Endothelial cell (in vitro differentiated cells): ENCODE data around the gene USP2. TPM values are rescaled to one million over a fixed set of nuclear protein-coding genes. Genes with fewer than 3 reads are reported as not detected.

Experiments
- DNase-seq: peaks from one replicate; pipeline ENCODE4 v3.0.0; 2021; ENCODE audit warnings: low spot score
- H3K27ac Mint-ChIP-seq: one replicate; pipeline ENCODE4 v1.8.0; 2021; ENCODE audit warnings: mixed read lengths, inconsistent platforms; ENCODE audit not compliant: unreplicated experiment
- H3K27me3 Mint-ChIP-seq: one replicate; pipeline ENCODE4 v1.8.0; 2021; ENCODE audit warnings: mild to moderate bottlenecking, moderate library complexity, mixed read lengths, inconsistent platforms; ENCODE audit not compliant: unreplicated experiment
- H3K36me3 Mint-ChIP-seq: one replicate; pipeline ENCODE4 v1.8.0; 2021; ENCODE audit warnings: mild to moderate bottlenecking, low read depth, mixed read lengths, inconsistent platforms; ENCODE audit not compliant: unreplicated experiment
- H3K4me1 Mint-ChIP-seq: one replicate; pipeline ENCODE4 v1.8.0; 2021; ENCODE audit warnings: mild to moderate bottlenecking, mixed read lengths, inconsistent platforms; ENCODE audit not compliant: unreplicated experiment
- H3K4me3 Mint-ChIP-seq: one replicate; pipeline ENCODE4 v1.8.0; 2021; ENCODE audit warnings: mild to moderate bottlenecking, mixed read lengths, inconsistent platforms; ENCODE audit not compliant: unreplicated experiment
- H3K9me3 Mint-ChIP-seq: one replicate; pipeline ENCODE4 v1.8.0; 2021; ENCODE audit warnings: mixed read lengths, inconsistent platforms; ENCODE audit not compliant: unreplicated experiment
- CTCF ChIP-seq: fragments of 200-600 bp; sonication (generic); IDR thresholded peaks from one replicate; pipeline ENCODE4 v1.5.0; 2021; ENCODE audit warnings: antibody characterized with exemption; ENCODE audit not compliant: unreplicated experiment
- total RNA-seq: library from RNA; stranded (reverse); fragmentation: NEBNext Ultra II Directional; extraction: Animal tissue kit (Norgen Biotek cat#: 25700); gene quantifications from one replicate; pipeline ENCODE4 v1.2.1, GENCODE V29; 2021; ENCODE audit not compliant: unreplicated experiment

Gene USP2
- total RNA-seq, 1 donor from 2014 or later = 1.5 TPM

DNA sequence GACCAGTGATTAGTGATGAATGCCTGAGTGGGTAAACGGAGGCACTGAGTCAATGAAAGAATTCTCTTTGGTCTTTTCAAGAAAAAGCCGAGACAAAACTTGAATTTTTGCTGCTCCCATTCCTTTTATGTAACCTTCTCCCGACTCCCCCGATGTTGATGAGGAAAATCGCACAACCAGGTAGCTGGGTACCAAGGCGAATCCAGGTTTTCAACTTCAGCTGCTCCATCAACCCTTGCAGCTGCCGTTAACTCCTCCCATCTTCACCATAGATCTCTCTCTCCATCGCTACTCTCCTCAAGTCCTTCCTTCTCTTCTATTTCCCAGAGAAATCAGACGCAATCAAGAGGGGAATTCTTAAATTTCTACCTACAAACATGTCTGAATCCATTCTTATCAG is 611 bp upstream of the USP2 start:
- no peak for DNase-seq
- no peaks in the 10 kb centered on the region for H3K36me3 Mint-ChIP-seq
- no peak for TF ChIP-seq CTCF
- no peak overlapping the region for H3K4me3 Mint-ChIP-seq
- peaks cover 11% of the 10 kb centered on the region for H3K4me1 Mint-ChIP-seq
- H3K9me3 Mint-ChIP-seq = no peaks in the 10 kb centered on the region
- no peak overlapping the region for H3K27ac Mint-ChIP-seq
- peaks cover 3% of the 10 kb centered on the region for H3K27me3 Mint-ChIP-seq

DNA sequence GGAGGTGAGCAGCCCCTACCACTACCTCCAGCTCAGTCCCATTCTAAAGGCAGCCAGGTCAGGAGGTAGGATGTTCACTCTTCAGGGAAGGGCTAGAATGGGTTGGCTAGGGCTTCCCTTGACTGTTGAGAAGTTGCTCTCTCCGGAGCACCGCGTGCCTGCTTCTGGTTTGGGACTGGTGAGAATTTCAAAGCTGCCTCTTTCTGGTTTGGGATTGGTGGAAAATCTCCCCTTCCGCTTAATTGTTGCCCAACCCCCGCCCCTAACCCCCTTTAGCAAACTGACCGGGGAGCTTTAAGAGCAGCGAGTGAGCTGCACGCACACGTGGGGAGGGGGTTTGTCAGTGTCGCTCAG is 686 bp downstream of the USP2 start:
- H3K9me3 Mint-ChIP-seq = no peaks in the 10 kb centered on the region
- H3K27ac Mint-ChIP-seq = peak overlapping the region; percentile 20
- DNase-seq = no peak
- peaks cover 3% of the 10 kb centered on the region for H3K27me3 Mint-ChIP-seq
- peaks cover 15% of the 10 kb centered on the region for H3K4me1 Mint-ChIP-seq
- no peaks in the 10 kb centered on the region for H3K36me3 Mint-ChIP-seq
- TF ChIP-seq CTCF = no peak
- H3K4me3 Mint-ChIP-seq = no peak overlapping the region

DNA sequence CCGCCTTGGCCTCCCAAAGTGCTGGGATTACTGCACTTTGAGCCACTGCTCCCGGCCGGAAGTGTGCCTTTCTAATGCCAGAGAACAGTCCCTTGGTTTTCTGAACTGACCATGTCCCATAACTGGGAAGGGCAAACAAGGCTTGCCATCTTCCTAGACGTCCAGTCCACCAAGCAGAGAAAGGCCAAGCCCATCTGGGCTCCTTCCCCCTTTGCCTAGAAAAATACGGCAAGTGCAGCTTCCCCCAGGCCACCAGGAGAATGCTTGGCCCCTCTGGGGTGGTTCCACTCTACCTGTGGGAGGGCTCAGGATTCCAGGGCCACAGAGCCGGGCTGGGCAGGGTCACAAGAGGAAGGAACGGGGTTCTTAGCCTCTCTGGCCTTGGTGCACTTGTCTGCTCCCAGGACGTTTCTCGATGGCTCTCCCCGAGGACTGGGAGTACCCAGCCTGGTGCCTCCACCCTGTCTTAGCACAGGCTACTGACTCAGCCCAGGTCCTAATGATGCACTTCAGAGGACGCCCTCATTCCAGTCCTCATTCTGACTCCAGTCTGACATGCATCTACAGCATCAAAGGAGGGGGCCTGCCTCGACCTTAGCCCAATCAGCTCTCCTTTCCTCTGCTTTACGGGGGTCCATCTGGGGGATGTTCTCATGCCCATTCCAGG is 1.2 kb downstream of the USP2 start:
- H3K9me3 Mint-ChIP-seq = no peaks in the 10 kb centered on the region
- no peak for TF ChIP-seq CTCF
- DNase-seq = no peak
- no peaks in the 10 kb centered on the region for H3K36me3 Mint-ChIP-seq
- peaks cover 15% of the 10 kb centered on the region for H3K4me1 Mint-ChIP-seq
- no peak overlapping the region for H3K4me3 Mint-ChIP-seq
- H3K27me3 Mint-ChIP-seq = peaks cover 3% of the 10 kb centered on the region
- H3K27ac Mint-ChIP-seq = no peak overlapping the region

- Mint-ChIP-seq H3K36me3 (no peaks in the 10 kb centered on the region), H3K4me1 (peaks cover 15% of the 10 kb centered on the region), H3K9me3 (no peaks in the 10 kb centered on the region), H3K27ac (no peak overlapping the region), H3K4me3 (no peak overlapping the region), H3K27me3 (peaks cover 3% of the 10 kb centered on the region)
- DNase-seq = no peak
- no peak for TF ChIP-seq CTCF
Measured at GRCh38 chr11:119378851-119379465, 2.5 kb downstream of the USP2 start.

- peaks cover 3% of the 10 kb centered on the region for H3K27me3 Mint-ChIP-seq
- TF ChIP-seq CTCF = no peak
- H3K27ac Mint-ChIP-seq = no peak overlapping the region
- H3K4me1 Mint-ChIP-seq = peaks cover 18% of the 10 kb centered on the region
- DNase-seq = no peak
- H3K4me3 Mint-ChIP-seq = no peak overlapping the region
- H3K36me3 Mint-ChIP-seq = no peaks in the 10 kb centered on the region
- H3K9me3 Mint-ChIP-seq = no peaks in the 10 kb centered on the region
Measured at GRCh38 chr11:119377961-119378667, 3.4 kb downstream of the USP2 start.
